Neural cell (in vitro differentiated cells): ENCODE measurements around the gene EPHA6.

Experiments
- CTCF ChIP-seq: fragments of 450-650 bp; IDR thresholded peaks from 2 replicates; pipeline ENCODE4 v1.5.1; 2014; ENCODE audit warnings: antibody characterized with exemption, mild to moderate bottlenecking, moderate library complexity; ENCODE audit not compliant: poor library complexity, severe bottlenecking
- EZH2 ChIP-seq: fragments of 200-600, 300-800 bp; shearing (Covaris generic), sonication (generic); IDR thresholded peaks from 2 replicates; pipeline ENCODE4 v1.6.1; 2014; ENCODE audit warnings: antibody characterized with exemption, low read length, borderline replicate concordance, mild to moderate bottlenecking; ENCODE audit not compliant: insufficient read depth, poor library complexity, severe bottlenecking
- MXI1 ChIP-seq: fragments of 450-650 bp; conservative IDR thresholded peaks from 2 replicates; pipeline ENCODE4 v1.6.1; 2014; ENCODE audit warnings: antibody characterized with exemption, mild to moderate bottlenecking; ENCODE audit not compliant: poor library complexity, severe bottlenecking
- POLR2AphosphoS5 ChIP-seq: IDR thresholded peaks from 2 replicates; pipeline ENCODE4 v1.6.1; 2012
- RAD21 ChIP-seq: fragments of 450-650 bp; conservative IDR thresholded peaks from 2 replicates; pipeline ENCODE4 v1.6.1; 2014; ENCODE audit warnings: antibody characterized with exemption, mild to moderate bottlenecking, moderate library complexity
- REST ChIP-seq: IDR thresholded peaks from 2 replicates; pipeline ENCODE4 v1.6.1; 2012; ENCODE audit warnings: borderline replicate concordance
- TAF1 ChIP-seq: IDR thresholded peaks from 2 replicates; pipeline ENCODE4 v1.6.1; 2012; ENCODE audit warnings: low read depth

DNA sequence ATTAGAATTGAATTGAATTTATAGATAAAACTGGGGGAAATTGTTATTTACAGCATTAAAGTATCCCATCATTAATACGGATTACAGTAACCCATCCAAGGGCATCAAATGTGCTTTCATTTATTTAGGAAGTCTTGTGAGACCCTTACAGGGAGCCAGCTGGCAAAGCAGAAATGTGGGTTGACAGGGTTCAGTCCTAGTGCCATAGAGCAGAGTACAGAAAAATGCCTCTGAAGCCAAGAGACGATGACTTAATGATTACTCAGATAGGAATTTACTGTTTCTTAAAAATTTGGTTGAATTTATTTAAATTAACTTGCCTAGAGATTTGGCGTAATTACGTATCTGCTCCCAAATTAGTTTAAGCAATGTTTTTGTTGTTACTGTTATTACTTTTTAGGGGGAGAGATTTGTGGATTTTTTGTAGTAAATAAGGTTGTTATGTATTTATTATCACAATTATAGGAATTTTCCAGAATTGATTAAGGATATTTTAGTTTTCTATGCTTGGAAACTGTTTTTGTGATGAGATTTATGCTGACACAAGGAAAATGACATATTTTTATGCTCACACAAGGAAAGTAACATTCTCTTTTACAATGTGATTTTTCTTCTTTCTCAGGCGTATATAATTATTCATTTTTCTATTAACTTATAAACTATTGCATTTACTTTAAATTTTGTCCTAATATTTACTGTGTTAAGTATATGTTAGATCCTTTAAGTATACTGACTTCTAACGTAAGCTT lies 152.0 kb downstream of the EPHA6 start:
- TF ChIP-seq CTCF (no peak), EZH2 (no peak), POLR2AphosphoS5 (no peak), REST (no peak), TAF1 (no peak), RAD21 (no peak), MXI1 (no peak)
